ENCODE results near the gene IPCEF1.

Gene IPCEF1

DNA sequence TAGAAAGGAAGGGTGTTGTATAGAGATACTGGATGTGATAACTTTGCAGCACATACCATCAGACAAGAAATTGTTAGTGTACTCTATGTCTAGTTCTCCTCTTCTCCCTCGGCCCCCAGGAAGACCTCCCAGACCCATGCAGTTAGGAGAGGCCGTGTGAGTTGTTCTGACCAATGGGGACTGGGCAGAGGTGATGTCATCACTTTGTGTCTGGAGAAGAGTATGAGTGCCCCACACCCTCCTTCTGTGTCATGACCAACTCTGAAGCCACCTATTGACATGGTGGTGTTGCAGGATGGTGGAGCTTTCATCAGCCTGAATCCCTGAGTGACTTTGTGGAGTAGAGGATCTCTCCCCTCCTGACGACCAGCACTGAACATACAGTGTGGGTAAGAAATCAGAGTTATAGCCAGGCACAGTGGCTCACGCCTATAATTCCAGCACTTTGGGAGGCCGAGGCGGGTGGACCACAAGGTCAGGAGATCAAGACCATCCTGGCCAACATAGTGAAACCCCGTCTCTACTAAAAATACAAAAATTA is 72.2 kb downstream of the IPCEF1 start:
- TF ChIP-seq, protein P1, sequence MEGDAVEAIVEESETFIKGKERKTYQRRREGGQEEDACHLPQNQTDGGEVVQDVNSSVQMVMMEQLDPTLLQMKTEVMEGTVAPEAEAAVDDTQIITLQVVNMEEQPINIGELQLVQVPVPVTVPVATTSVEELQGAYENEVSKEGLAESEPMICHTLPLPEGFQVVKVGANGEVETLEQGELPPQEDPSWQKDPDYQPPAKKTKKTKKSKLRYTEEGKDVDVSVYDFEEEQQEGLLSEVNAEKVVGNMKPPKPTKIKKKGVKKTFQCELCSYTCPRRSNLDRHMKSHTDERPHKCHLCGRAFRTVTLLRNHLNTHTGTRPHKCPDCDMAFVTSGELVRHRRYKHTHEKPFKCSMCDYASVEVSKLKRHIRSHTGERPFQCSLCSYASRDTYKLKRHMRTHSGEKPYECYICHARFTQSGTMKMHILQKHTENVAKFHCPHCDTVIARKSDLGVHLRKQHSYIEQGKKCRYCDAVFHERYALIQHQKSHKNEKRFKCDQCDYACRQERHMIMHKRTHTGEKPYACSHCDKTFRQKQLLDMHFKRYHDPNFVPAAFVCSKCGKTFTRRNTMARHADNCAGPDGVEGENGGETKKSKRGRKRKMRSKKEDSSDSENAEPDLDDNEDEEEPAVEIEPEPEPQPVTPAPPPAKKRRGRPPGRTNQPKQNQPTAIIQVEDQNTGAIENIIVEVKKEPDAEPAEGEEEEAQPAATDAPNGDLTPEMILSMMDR (conservative IDR thresholded peaks at IDR 0.05; ENCODE audit: control insufficient read depth, insufficient read depth, low read depth, low read length): no peak
- H3K4me3 ChIP-seq (ENCODE audit: control insufficient read depth, low read depth, low read length): no peak overlapping the region
- no peak for DNase-seq (ENCODE audit: low read depth)

DNA sequence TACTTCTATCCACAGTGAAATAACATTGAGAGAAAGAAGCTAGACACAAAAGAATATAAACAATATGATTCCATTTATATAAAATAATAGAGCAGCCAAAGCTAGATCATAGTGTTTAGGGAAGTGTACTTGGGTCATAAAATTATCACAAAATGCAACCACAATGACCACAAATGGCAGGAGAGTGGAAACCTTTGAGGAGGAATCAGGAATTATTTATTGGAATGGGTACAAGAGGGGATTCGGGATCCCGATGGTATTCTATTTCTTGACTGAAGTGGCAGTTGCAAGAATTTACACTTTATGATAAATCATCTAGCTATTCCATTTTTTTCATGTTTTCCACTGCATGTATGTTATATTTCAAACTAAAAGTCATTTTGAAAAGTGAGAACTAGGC is 76.1 kb downstream of the IPCEF1 start:
- DNase-seq (ENCODE audit: low read depth): no peak
- H3K4me3 ChIP-seq (ENCODE audit: control insufficient read depth, low read depth, low read length): no peak overlapping the region
- TF ChIP-seq, protein P1 (conservative IDR thresholded peaks at IDR 0.05; ENCODE audit: control insufficient read depth, insufficient read depth, low read depth, low read length): no peak

DNA sequence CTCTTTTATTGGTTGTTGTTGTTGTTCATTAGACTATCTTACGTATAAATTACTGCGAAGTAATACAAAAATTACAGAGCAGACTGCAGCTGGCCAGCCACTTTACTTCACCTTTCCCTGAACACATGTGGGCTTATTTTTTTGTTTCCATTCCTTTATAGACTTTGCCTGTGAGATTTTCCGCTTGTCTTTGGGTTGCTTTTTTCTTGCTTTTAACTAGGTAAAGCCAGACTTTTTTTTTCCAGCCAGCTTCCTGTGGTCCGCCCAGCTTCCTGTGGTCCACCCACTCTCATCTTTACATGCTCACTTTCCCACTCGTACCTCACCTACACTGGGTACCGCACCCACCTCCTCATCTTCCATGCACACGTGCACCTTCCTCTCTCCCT is 79.0 kb downstream of the IPCEF1 start:
- no peak for DNase-seq (ENCODE audit: low read depth)
- TF ChIP-seq, protein P1 (conservative IDR thresholded peaks at IDR 0.05; ENCODE audit: control insufficient read depth, insufficient read depth, low read depth, low read length): no peak
- peak overlapping the region; percentile 36 for H3K4me3 ChIP-seq (ENCODE audit: control insufficient read depth, low read depth, low read length)

DNA sequence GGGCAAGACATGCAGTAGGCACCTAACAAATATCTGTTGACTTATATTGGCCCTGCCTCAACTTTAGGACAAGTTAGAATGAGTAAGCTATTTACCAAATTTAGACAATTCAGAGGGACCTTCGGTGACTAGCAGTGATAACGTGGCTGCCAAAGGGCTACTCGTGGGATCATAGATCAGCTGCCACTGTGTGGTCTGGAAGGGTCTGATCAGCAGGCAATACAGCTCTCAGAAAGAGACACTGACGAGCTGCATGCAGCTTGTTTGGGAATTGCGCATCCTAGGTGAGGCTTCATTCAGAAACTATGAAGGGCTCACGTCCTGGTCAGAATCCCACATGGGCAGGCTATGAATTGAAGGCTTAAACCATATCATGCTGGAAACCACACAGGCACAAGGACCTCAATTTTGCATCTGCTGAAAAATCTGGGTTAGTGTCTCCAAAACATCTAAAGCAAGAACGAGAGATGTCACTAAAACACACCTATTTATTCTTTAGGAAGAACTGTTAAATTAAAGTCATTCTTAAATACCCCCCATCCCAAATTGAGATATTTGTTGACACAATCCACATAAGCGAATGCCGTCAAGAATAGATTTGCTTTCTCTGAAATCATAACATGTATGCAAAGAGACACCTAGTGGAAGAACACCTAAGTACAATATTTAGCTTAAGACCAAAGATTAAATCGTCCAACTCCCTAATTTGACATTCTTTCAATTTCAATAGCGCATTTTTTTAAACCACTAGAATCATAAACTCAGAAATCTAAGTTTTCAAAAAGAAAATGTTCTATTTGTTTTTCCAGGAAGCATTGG is 79.6 kb downstream of the IPCEF1 start:
- peak; percentile 65 for DNase-seq (ENCODE audit: low read depth)
- TF ChIP-seq, protein P1 (conservative IDR thresholded peaks at IDR 0.05; ENCODE audit: control insufficient read depth, insufficient read depth, low read depth, low read length): peak; percentile 61
- H3K4me3 ChIP-seq (ENCODE audit: control insufficient read depth, low read depth, low read length): peak overlapping the region; percentile 36

DNA sequence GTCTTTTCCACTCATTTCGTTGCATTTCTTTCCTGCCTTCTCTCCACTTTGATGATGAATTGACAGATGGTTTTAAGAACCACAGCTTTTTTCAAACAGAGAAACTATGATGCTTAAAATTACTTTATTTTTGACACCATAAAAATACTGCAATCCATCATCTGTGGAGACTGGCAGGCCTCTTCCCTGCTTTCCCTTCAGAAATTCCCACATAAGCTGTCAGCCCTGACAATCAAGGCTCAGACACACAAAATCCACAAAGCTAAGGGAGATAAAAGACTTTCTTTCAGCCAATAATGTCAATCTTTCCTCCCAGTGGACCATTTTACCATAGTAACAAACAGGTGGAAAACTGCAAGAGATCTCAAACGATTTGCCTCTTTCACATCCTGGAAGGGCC is 82.4 kb downstream of the IPCEF1 start:
- TF ChIP-seq, protein P1 (conservative IDR thresholded peaks at IDR 0.05; ENCODE audit: control insufficient read depth, insufficient read depth, low read depth, low read length): no peak
- no peak for DNase-seq (ENCODE audit: low read depth)
- H3K4me3 ChIP-seq (ENCODE audit: control insufficient read depth, low read depth, low read length): no peak overlapping the region

DNA sequence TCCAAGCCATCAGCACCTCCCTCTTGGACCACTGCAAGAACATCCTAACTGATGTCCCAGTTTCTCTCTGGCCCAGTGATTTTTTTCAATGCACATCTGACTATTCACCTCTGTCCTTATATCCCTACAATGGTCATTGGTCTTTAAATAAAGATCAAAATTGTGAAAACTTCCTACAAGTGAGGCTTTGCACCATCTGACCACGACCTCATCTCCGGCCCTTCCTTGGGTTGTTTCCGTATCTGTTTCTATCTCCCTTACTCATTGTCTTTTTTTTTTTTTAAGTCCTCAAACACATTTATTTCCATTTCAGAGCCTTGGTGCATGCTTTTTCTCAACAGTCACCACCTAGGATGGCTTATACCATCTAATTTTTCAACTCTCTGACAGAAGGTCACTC is 88.1 kb downstream of the IPCEF1 start:
- TF ChIP-seq, protein P1 (conservative IDR thresholded peaks at IDR 0.05; ENCODE audit: control insufficient read depth, insufficient read depth, low read depth, low read length): no peak
- no peak overlapping the region for H3K4me3 ChIP-seq (ENCODE audit: control insufficient read depth, low read depth, low read length)
- no peak for DNase-seq (ENCODE audit: low read depth)

All from fibroblast of mammary gland (primary cell).